ENCODE data around the gene RMDN3. TPM values are rescaled to one million over a fixed set of nuclear protein-coding genes. Genes with fewer than 3 reads are reported as not detected.

Gene RMDN3
- 10 to 100 TPM; 62.1 to 63.7 (median 62.9) TPM for total RNA-seq

DNA sequence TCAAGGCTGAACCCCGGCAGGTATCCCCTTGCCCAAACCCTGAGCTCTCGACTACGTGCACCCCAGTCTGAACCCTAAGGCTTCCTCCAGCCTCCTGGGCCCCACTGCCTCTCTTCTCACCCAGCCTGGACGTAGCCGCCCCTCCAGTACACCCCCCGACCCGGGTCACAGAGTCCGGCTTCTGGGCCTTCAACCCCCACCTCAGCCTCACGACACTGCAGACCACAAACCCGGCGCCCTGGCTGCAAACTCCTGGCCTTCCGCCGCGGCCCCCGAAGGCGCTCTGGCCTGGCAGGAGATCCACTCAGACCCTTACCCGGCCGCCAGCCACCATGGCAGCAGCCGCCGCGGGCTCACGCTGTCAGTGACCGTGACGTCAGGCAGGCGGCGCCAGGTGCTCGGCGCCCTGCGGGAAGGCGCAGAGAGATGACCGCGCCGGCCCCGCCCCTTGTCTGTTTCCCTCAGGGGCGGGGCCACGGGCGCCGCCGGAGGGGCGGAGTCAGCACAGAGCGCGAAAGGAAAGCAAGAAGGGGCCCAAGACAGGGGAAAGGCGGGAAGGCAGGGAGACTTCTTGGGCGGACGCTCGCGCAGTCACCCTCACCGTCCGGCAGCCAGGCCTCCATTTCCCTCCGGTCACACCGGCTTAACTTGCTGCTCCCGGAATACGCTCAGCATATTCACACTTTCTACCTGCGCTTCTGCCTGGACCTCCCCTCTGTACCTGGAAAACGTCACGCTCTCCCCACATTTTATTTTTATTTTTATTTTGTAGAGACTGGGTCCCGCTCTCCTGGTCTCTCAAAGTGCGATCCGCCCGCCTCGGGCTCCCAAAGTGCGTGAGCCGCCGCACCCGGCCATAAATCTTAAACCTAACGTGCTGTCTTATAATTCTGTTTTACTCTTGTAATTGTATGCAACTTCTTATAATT lies at the start of gene RMDN3:
Gene RMDN3, minus strand, starts transcription at position 372 of the 929 bp plus-strand sequence. CDS start 471 bp downstream, outside the sequence.
- peaks cover 14% of the 10 kb centered on the region for H3K36me3 Mint-ChIP-seq (ENCODE audit: insufficient read depth)
- DNase-seq, result peak; percentile 93
- H3K27me3 Mint-ChIP-seq (ENCODE audit: low read depth), result no peaks in the 10 kb centered on the region
- H3K4me3 Mint-ChIP-seq, result peak within 1 kb of the TSS; percentile 93
- no peaks in the 10 kb centered on the region for H3K9me3 Mint-ChIP-seq
- H3K4me1 Mint-ChIP-seq (ENCODE audit: low read depth), result peaks cover 32% of the 10 kb centered on the region
- ATAC-seq, result peak; percentile 92 to 93

- no peak overlapping the region for H3K4me3 Mint-ChIP-seq
- H3K9me3 Mint-ChIP-seq, result no peaks in the 10 kb centered on the region
- H3K4me1 Mint-ChIP-seq (ENCODE audit: low read depth), result peaks cover 27% of the 10 kb centered on the region
- peaks cover 19% of the 10 kb centered on the region for H3K36me3 Mint-ChIP-seq (ENCODE audit: insufficient read depth)
- ATAC-seq (no peak), DNase-seq (no peak)
- H3K27me3 Mint-ChIP-seq (ENCODE audit: low read depth), result no peaks in the 10 kb centered on the region
Measured at GRCh38 chr15:40803688-40804087, 48.6 kb upstream of the RMDN3 start.

DNA sequence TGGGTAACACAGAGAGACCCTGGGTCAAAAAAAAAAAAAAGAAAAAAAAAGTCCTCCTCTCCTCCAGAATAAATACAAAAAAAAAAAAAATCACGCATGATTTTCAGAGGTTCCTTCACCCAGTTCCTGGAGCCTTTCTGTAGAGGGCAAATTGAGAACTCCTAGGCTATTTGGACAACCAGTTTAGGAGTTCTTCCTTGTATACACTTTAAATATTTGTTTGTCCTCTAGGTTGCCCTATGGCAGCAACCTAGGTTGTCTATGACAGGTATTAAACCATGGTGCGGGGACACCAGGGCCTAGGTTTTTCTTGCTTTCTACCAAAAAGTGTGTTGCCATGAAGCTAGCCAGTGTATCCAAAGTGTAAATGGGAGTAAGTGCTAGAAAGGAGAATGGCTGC lies 48.0 kb upstream of the RMDN3 start:
- Mint-ChIP-seq H3K4me1 (ENCODE audit: low read depth) (peaks cover 26% of the 10 kb centered on the region), H3K36me3 (ENCODE audit: insufficient read depth) (peaks cover 24% of the 10 kb centered on the region), H3K9me3 (no peaks in the 10 kb centered on the region), H3K27me3 (ENCODE audit: low read depth) (no peaks in the 10 kb centered on the region), H3K4me3 (no peak overlapping the region)
- DNase-seq, result no peak
- no peak for ATAC-seq

DNA sequence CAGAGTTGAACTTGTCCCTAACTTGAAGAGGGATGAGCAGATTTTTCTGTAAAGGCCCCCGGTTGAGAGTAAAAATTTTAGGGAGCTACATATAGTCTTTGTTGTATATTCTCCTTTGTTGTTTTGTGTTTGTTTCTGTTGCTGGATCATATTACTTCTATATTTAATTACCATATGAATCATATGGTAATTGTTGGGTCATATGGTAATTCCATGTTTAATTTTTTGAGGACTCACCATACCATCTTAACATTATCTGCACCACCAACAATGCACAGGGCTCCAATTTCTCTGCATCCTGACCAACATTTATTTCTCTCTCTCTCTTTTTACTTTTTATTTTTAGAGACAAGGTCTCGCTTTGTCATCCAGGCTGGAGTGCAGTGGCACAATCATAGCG lies 44.5 kb upstream of the RMDN3 start:
- Mint-ChIP-seq H3K4me1 (ENCODE audit: low read depth) (peaks cover 29% of the 10 kb centered on the region), H3K9me3 (no peaks in the 10 kb centered on the region), H3K36me3 (ENCODE audit: insufficient read depth) (peaks cover 32% of the 10 kb centered on the region), H3K27me3 (ENCODE audit: low read depth) (no peaks in the 10 kb centered on the region), H3K4me3 (no peak overlapping the region)
- no peak for ATAC-seq
- DNase-seq, result no peak

DNA sequence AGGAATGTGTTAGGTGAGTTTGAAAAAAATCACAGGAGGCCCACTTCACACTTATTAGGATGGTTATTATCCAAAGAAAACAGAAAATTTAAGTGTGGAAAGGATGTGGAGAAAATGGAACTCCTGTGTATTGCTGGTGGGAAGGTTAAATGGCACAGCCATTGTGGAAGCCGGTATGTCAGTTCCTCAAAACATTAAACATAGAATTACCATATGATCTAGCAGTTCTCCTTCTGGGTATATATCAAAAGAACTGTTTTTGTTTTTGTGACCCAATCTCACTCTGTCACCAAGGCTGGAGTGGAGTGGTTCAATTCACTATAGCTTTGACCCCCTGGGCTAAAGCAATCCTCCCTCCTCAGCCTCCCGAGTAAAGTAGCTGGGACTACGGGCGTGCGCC lies 41.5 kb upstream of the RMDN3 start:
- no peaks in the 10 kb centered on the region for H3K27me3 Mint-ChIP-seq (ENCODE audit: low read depth)
- no peaks in the 10 kb centered on the region for H3K9me3 Mint-ChIP-seq
- peaks cover 37% of the 10 kb centered on the region for H3K36me3 Mint-ChIP-seq (ENCODE audit: insufficient read depth)
- ATAC-seq, result no peak
- H3K4me1 Mint-ChIP-seq (ENCODE audit: low read depth), result peaks cover 32% of the 10 kb centered on the region
- DNase-seq, result no peak
- H3K4me3 Mint-ChIP-seq, result no peak overlapping the region

GRCh38 chr15:40796041-40796440 lies 41.0 kb upstream of the RMDN3 start:
- Mint-ChIP-seq H3K36me3 (ENCODE audit: insufficient read depth) (peaks cover 35% of the 10 kb centered on the region), H3K27me3 (ENCODE audit: low read depth) (no peaks in the 10 kb centered on the region), H3K4me1 (ENCODE audit: low read depth) (peaks cover 30% of the 10 kb centered on the region), H3K4me3 (no peak overlapping the region), H3K9me3 (no peaks in the 10 kb centered on the region)
- no peak for ATAC-seq
- DNase-seq, result no peak

- DNase-seq (no peak), ATAC-seq (peak; percentile 44 to 67)
- Mint-ChIP-seq H3K4me3 (no peak overlapping the region), H3K4me1 (ENCODE audit: low read depth) (peaks cover 30% of the 10 kb centered on the region), H3K36me3 (ENCODE audit: insufficient read depth) (peaks cover 21% of the 10 kb centered on the region), H3K9me3 (no peaks in the 10 kb centered on the region), H3K27me3 (ENCODE audit: low read depth) (no peaks in the 10 kb centered on the region)
Measured at GRCh38 chr15:40793216-40793989, 38.3 kb upstream of the RMDN3 start.

- DNase-seq (no peak), ATAC-seq (no peak)
- Mint-ChIP-seq H3K9me3 (no peaks in the 10 kb centered on the region), H3K27me3 (ENCODE audit: low read depth) (no peaks in the 10 kb centered on the region), H3K4me1 (ENCODE audit: low read depth) (peaks cover 31% of the 10 kb centered on the region), H3K36me3 (ENCODE audit: insufficient read depth) (peaks cover 13% of the 10 kb centered on the region), H3K4me3 (no peak overlapping the region)
Measured at GRCh38 chr15:40792394-40792793, 37.3 kb upstream of the RMDN3 start.

DNA sequence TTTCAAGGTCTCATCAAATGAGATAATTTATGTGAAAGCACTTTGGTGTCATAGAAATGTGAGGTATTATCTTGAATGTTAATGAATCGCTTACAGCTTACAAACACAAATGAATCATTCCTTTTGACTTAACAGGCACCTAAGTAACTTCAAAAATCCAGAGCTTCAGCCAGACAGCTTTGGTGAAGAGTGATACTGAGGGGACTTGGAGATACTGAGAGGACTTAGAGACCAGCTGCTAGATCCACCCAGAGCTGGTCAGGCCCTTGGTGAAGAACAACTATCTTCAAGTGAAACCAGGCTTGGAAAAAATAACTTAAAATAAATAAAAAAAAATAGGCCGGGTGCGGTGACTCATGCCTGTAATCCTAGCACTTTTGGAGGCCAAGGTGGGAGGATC lies 35.7 kb upstream of the RMDN3 start:
- Mint-ChIP-seq H3K27me3 (ENCODE audit: low read depth) (no peaks in the 10 kb centered on the region), H3K4me1 (ENCODE audit: low read depth) (peaks cover 35% of the 10 kb centered on the region), H3K36me3 (ENCODE audit: insufficient read depth) (peaks cover 8% of the 10 kb centered on the region), H3K9me3 (no peaks in the 10 kb centered on the region), H3K4me3 (no peak overlapping the region)
- DNase-seq, result no peak
- ATAC-seq, result no peak

DNA sequence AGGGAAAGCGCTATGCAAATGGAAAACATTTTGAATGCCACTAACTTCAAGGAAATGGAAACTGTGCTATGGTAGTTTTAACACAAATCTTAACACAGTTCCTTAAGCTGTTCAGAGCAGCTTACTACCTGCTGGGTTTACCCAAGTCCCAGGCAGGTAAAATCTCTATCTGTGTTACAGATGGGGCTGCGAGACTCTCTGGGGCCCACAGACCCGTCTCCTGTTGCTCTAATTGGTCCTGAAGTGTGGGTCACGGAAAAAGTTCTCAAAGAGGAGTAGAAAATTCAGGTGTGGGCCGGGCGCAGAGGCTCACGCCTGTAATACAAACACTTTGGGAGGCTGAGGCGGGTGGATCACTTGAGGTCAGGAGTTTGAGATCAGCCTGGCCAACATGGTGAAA lies 34.9 kb upstream of the RMDN3 start:
- no peak overlapping the region for H3K4me3 Mint-ChIP-seq
- ATAC-seq (no peak), DNase-seq (no peak)
- peaks cover 36% of the 10 kb centered on the region for H3K4me1 Mint-ChIP-seq (ENCODE audit: low read depth)
- H3K9me3 Mint-ChIP-seq, result no peaks in the 10 kb centered on the region
- H3K27me3 Mint-ChIP-seq (ENCODE audit: low read depth), result no peaks in the 10 kb centered on the region
- peaks cover 8% of the 10 kb centered on the region for H3K36me3 Mint-ChIP-seq (ENCODE audit: insufficient read depth)

DNA sequence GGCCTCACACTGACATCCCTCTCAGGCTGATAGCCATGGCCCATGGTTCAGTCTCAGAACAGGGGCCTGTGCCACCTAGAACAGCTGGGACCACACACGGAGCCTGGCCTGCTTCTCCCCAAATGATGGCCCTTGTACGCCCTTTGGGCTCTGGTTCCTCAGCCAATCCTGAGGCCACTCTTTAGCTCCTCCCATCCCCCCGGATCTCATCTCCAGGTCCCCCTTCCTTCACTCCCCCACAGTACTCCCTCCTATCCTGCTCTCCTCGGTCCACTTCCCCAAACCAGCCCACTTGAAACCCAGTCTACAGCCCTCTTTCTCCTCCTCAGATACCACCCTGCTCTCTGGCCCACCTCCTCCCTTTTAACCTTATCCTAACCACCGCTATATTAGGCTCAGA lies 34.1 kb upstream of the RMDN3 start:
- DNase-seq (no peak), ATAC-seq (no peak)
- H3K4me1 Mint-ChIP-seq (ENCODE audit: low read depth), result peaks cover 36% of the 10 kb centered on the region
- H3K27me3 Mint-ChIP-seq (ENCODE audit: low read depth), result no peaks in the 10 kb centered on the region
- H3K9me3 Mint-ChIP-seq, result no peaks in the 10 kb centered on the region
- peaks cover 8% of the 10 kb centered on the region for H3K36me3 Mint-ChIP-seq (ENCODE audit: insufficient read depth)
- H3K4me3 Mint-ChIP-seq, result no peak overlapping the region

- Mint-ChIP-seq H3K4me1 (ENCODE audit: low read depth) (peaks cover 27% of the 10 kb centered on the region), H3K27me3 (ENCODE audit: low read depth) (no peaks in the 10 kb centered on the region), H3K36me3 (ENCODE audit: insufficient read depth) (peaks cover 5% of the 10 kb centered on the region), H3K4me3 (no peak overlapping the region), H3K9me3 (no peaks in the 10 kb centered on the region)
- ATAC-seq, result peak in 1 of 2 donors; percentile 6
- DNase-seq, result no peak
Measured at GRCh38 chr15:40787991-40788390, 32.9 kb upstream of the RMDN3 start.

GRCh38 chr15:40787344-40787841 lies 32.3 kb upstream of the RMDN3 start:
- Mint-ChIP-seq H3K4me3 (peak overlapping the region; percentile 16), H3K9me3 (no peaks in the 10 kb centered on the region), H3K27me3 (ENCODE audit: low read depth) (no peaks in the 10 kb centered on the region), H3K4me1 (ENCODE audit: low read depth) (peaks cover 28% of the 10 kb centered on the region), H3K36me3 (ENCODE audit: insufficient read depth) (peaks cover 5% of the 10 kb centered on the region)
- DNase-seq (peak; percentile 68), ATAC-seq (peak; percentile 88 to 91)

DNA sequence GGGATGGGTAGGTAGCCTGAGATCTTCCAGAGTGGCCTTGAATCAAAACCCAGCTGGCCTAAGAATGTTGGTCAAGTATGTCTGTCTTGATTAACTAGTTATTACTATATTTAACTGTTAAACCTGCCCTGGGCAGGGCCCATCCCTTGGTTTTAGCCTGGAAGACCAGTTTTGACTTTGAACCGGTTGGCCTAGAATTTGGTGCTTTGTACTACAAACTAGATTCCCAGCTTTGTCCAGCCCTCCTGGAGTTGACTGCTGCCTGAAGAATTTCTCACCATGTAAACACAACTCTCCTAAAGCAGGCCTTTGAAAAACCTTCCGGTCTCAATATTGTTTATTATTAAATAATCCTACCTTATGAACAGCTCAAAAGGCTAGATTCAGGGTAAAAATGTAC lies 30.8 kb upstream of the RMDN3 start:
- H3K36me3 Mint-ChIP-seq (ENCODE audit: insufficient read depth), result no peaks in the 10 kb centered on the region
- peaks cover 29% of the 10 kb centered on the region for H3K4me1 Mint-ChIP-seq (ENCODE audit: low read depth)
- ATAC-seq (no peak), DNase-seq (no peak)
- no peaks in the 10 kb centered on the region for H3K27me3 Mint-ChIP-seq (ENCODE audit: low read depth)
- no peaks in the 10 kb centered on the region for H3K9me3 Mint-ChIP-seq
- H3K4me3 Mint-ChIP-seq, result no peak overlapping the region
